ENCODE data around the gene TOP3B. TPM values are rescaled to one million over a fixed set of nuclear protein-coding genes. Genes with fewer than 3 reads are reported as not detected.

The TOP3B gene
- polyA plus RNA-seq, 1 experiment: 12.8 TPM

- CTCF ChIA-PET: no interaction called here
Observed at GRCh38 chr22:22018825-22019658, 36.5 kb upstream of the TOP3B start.

GRCh38 chr22:22015631-22016030 is 33.0 kb upstream of the TOP3B start:
- DNase-seq (ENCODE audit: low read depth): no peak
- Histone ChIP-seq H3K27me3 (ENCODE audit: control insufficient read depth, insufficient read depth, low read length) (no peaks in the 10 kb centered on the region; the same call in 1 of the 2 replicates), H3K36me3 (ENCODE audit: control insufficient read depth, insufficient read depth, low read length) (no peaks in the 10 kb centered on the region), H3K4me3 (ENCODE audit: low read depth, low read length) (no peak overlapping the region)
- no peak for TF ChIP-seq CTCF (IDR thresholded peaks at IDR 0.05; ENCODE audit: insufficient read depth, low read depth, low read length)
- ChIA-PET POLR2A (no interaction called here), CTCF (interaction anchor here (0.7 kb wide), 1 partner anchor 1159 kb away, joined by 3 read pairs; no protein-coding TSS in a partner anchor)

More at GRCh38 chr22:22018825-22019658, 36.5 kb upstream of the TOP3B start:
- no peak for TF ChIP-seq CTCF (IDR thresholded peaks at IDR 0.05; ENCODE audit: insufficient read depth, low read depth, low read length)
- DNase-seq (ENCODE audit: low read depth): no peak
- Histone ChIP-seq H3K4me3 (ENCODE audit: low read depth, low read length) (no peak overlapping the region), H3K36me3 (ENCODE audit: control insufficient read depth, insufficient read depth, low read length) (no peaks in the 10 kb centered on the region), H3K27me3 (ENCODE audit: control insufficient read depth, insufficient read depth, low read length) (no peaks in the 10 kb centered on the region; the same call in 1 of the 2 replicates)
- POLR2A ChIA-PET: no interaction called here

- peaks cover 2% of the 10 kb centered on the region for H3K27me3 ChIP-seq (ENCODE audit: control insufficient read depth, insufficient read depth, low read length)
- no peak for DNase-seq (ENCODE audit: low read depth)
- no peak for TF ChIP-seq CTCF (IDR thresholded peaks at IDR 0.05; ENCODE audit: insufficient read depth, low read depth, low read length)
- CTCF ChIA-PET: no interaction called here
- POLR2A ChIA-PET: no interaction called here
- H3K4me3 ChIP-seq (ENCODE audit: low read depth, low read length): no peak overlapping the region
- no peaks in the 10 kb centered on the region for H3K36me3 ChIP-seq (ENCODE audit: control insufficient read depth, insufficient read depth, low read length)
Observed at GRCh38 chr22:22014285-22014659, 31.7 kb upstream of the TOP3B start.

GRCh38 chr22:22013559-22014284 is 31.1 kb upstream of the TOP3B start:
- H3K27me3 ChIP-seq (ENCODE audit: control insufficient read depth, insufficient read depth, low read length): peaks cover 2% of the 10 kb centered on the region

More at GRCh38 chr22:22013559-22014284, 31.1 kb upstream of the TOP3B start:
- CTCF ChIA-PET: no interaction called here
- POLR2A ChIA-PET: no interaction called here
- DNase-seq (ENCODE audit: low read depth): no peak
- H3K4me3 ChIP-seq (ENCODE audit: low read depth, low read length): no peak overlapping the region
- TF ChIP-seq CTCF (IDR thresholded peaks at IDR 0.05; ENCODE audit: insufficient read depth, low read depth, low read length): no peak
- no peaks in the 10 kb centered on the region for H3K36me3 ChIP-seq (ENCODE audit: control insufficient read depth, insufficient read depth, low read length)

Measured in BJ (cell line).